CD8-positive, alpha-beta memory T cell (primary cell): ENCODE measurements around the gene RIMBP3B. TPM values are rescaled to one million over a fixed set of nuclear protein-coding genes. Genes with fewer than 3 reads are reported as not detected.
"Not testable (repeated sequence)": the region's sequence is repeated elsewhere in the genome, so short reads cannot be mapped to it uniquely, and the experiment has no call there.

ENCODE experiments used
- CTCF ChIA-PET: fragments of 350-600 bp; sonication (Branson Sonifier 250); formaldehyde crosslinking; loops from one replicate; lab custom pipeline; 2021; ENCODE audit warnings: antibody characterized with exemption; lab: Charles Lee
- POLR2A ChIA-PET: fragments of 350-600 bp; sonication (Branson Sonifier 250); formaldehyde crosslinking; loops from one replicate; lab custom pipeline; 2021; ENCODE audit warnings: antibody characterized with exemption; lab: Charles Lee
- DNase-seq, 5 donors: peaks; one replicate each; pipeline versions ENCODE4 v3.0.0 to v3.0.0-alpha.2; 2020 to 2022; ENCODE audit warnings: mixed read lengths in 1 of 5
- H3K27ac ChIP-seq: one replicate; pipeline ENCODE4 v1.7.0; 2013; ENCODE audit warnings: low read depth, mild to moderate bottlenecking, low read length, moderate library complexity
- H3K27me3 ChIP-seq: 2 replicates; pipeline ENCODE4 v1.7.0; 2013; ENCODE audit warnings: low read length, mild to moderate bottlenecking; ENCODE audit not compliant: insufficient read depth, poor library complexity, severe bottlenecking
- H3K36me3 ChIP-seq: 2 replicates; pipeline ENCODE4 v1.7.0; 2013; ENCODE audit warnings: mild to moderate bottlenecking, low read length, moderate library complexity; ENCODE audit not compliant: insufficient read depth
- H3K4me1 ChIP-seq: 2 replicates; pipeline ENCODE4 v1.7.0; 2013; ENCODE audit warnings: mild to moderate bottlenecking, low read length, moderate library complexity; ENCODE audit not compliant: insufficient read depth
- H3K4me3 ChIP-seq: 2 replicates; pipeline ENCODE4 v1.7.0; 2013; ENCODE audit warnings: mild to moderate bottlenecking, low read length
- H3K9me3 ChIP-seq: 2 replicates; pipeline ENCODE4 v1.7.0; 2013; ENCODE audit warnings: mild to moderate bottlenecking, low read length
- H3K27ac Mint-ChIP-seq, 8 donors: one replicate each; pipeline ENCODE4 v1.8.0; 2020 to 2021; ENCODE audit warnings: mixed read lengths in 8 of 8, mild to moderate bottlenecking in 6 of 8, inconsistent platforms in 3 of 8, moderate library complexity in 3 of 8
- H3K27me3 Mint-ChIP-seq, 2 donors: one replicate each; pipeline ENCODE4 v1.8.0; 2020 to 2021; ENCODE audit warnings: mixed read lengths in 2 of 2, mild to moderate bottlenecking in 1 of 2, moderate library complexity in 1 of 2
- H3K36me3 Mint-ChIP-seq, 3 donors: one replicate each; pipeline ENCODE4 v1.8.0; 2020 to 2021; ENCODE audit warnings: mixed read lengths in 3 of 3, inconsistent platforms in 1 of 3, mild to moderate bottlenecking in 1 of 3
- H3K4me1 Mint-ChIP-seq, 3 donors: one replicate each; pipeline ENCODE4 v1.8.0; 2020 to 2021; ENCODE audit warnings: mixed read lengths in 3 of 3, inconsistent platforms in 1 of 3, mild to moderate bottlenecking in 1 of 3
- H3K4me3 Mint-ChIP-seq, 7 donors: one replicate each; pipeline ENCODE4 v1.8.0; 2020 to 2021; ENCODE audit warnings: mixed read lengths in 7 of 7, mild to moderate bottlenecking in 6 of 7, moderate library complexity in 4 of 7, inconsistent platforms in 2 of 7
- H3K9me3 Mint-ChIP-seq, 5 donors: one replicate each; pipeline ENCODE4 v1.8.0; 2020 to 2022; ENCODE audit warnings: mixed read lengths in 5 of 5, mild to moderate bottlenecking in 3 of 5, moderate library complexity in 2 of 5, inconsistent platforms in 1 of 5
- polyA plus RNA-seq: library from polyadenylated mRNA; unstranded; fragments of 300-500 nt; fragmentation: Illumina TruSeq; gene quantifications from one replicate; pipeline ENCODE4 v1.2.3, GENCODE V29; 2021
- total RNA-seq, 2 experiments: library from RNA; stranded (reverse); gene quantifications; one replicate each; pipeline ENCODE4 v1.2.3, GENCODE V29; 2021

The RIMBP3B gene
- total and polyA plus RNA-seq, 3 experiments from 2014 or later = 0.35 to 0.71 (median 0.39) TPM

DNA sequence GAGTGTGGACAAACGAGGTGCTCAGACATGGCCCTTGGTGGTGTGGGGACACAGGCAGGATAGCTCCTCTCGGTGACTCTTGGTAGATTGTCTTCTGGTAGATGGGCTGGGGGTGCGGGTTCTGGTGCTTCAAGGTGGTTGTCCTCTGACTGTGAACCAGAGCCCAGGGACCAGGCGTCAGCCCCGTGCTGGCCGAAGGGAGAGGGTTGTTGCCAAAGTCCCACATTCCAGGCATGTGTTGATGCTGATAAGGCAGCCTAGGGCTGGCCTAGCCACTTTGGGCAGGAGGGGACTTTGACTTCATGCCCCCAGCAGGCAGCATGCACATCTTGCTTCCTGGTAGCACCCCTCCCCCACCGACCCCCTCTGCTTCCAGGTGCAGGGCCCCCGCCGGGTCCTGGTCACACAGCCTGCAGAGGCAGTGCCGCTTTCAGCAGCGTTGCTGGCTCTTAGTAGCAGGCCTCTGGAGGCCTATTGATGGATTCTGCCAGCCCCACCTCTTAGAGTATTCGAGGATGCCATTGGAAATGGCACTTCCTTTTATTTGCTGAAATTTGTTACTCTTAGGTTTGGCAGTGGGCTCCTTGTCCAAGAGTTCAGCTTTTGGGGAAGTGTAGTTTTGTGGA lies 40.6 kb downstream of the RIMBP3B start:
- H3K36me3 Mint-ChIP-seq, POLR2A ChIA-PET, H3K27me3 ChIP-seq, H3K36me3 ChIP-seq, H3K4me1 Mint-ChIP-seq, H3K27me3 Mint-ChIP-seq, H3K4me3 ChIP-seq, H3K9me3 Mint-ChIP-seq, H3K27ac Mint-ChIP-seq, DNase-seq, H3K27ac ChIP-seq, H3K4me3 Mint-ChIP-seq, H3K4me1 ChIP-seq, CTCF ChIA-PET, H3K9me3 ChIP-seq: not testable (repeated sequence)

DNA sequence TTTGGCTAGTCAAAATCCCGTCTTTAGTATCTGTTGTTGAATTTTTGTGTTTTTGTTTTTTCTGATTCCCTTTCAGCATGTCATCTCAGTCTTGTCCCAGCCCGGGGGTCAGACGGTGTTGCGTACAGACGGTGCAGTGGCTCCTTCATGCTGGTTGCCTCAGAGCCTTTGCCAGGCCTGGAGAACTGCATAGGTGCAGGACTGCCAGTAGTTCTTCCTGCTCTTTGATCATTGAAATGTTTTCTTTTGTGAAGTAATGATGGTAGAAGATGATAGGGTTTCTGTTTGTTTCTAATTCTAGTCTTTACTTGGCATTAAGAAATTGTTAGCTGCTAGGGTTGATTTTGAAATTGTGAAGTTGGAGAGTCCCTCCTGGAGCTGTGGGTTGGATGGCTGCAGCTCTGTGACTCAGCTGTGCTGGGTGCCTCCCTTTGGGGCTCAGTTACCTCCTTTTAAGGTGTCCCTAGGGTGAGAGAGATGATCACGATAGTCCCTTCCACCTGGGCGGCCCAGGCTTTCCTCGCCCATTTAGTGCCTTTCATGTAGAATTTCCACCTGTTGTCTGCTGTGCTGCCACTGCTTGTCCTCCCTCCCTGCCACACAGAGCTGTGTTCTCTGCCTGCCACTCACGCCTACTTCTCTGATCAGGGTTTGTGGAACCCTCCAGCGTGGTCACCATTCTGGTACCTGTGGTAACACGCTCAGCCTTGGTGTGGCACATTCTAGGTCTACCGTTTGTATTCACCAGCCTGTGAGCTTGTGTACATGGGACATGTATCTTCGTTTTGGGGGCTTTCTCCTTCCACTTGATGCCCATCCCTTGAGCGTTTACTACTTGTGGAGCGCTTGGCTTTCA lies 51.1 kb downstream of the RIMBP3B start:
- H3K9me3 Mint-ChIP-seq, H3K36me3 ChIP-seq, H3K27ac Mint-ChIP-seq, CTCF ChIA-PET, H3K27me3 Mint-ChIP-seq, H3K27ac ChIP-seq, H3K9me3 ChIP-seq, H3K4me1 Mint-ChIP-seq, H3K36me3 Mint-ChIP-seq, H3K4me1 ChIP-seq, POLR2A ChIA-PET, DNase-seq, H3K4me3 ChIP-seq, H3K4me3 Mint-ChIP-seq, H3K27me3 ChIP-seq: not testable (repeated sequence)

DNA sequence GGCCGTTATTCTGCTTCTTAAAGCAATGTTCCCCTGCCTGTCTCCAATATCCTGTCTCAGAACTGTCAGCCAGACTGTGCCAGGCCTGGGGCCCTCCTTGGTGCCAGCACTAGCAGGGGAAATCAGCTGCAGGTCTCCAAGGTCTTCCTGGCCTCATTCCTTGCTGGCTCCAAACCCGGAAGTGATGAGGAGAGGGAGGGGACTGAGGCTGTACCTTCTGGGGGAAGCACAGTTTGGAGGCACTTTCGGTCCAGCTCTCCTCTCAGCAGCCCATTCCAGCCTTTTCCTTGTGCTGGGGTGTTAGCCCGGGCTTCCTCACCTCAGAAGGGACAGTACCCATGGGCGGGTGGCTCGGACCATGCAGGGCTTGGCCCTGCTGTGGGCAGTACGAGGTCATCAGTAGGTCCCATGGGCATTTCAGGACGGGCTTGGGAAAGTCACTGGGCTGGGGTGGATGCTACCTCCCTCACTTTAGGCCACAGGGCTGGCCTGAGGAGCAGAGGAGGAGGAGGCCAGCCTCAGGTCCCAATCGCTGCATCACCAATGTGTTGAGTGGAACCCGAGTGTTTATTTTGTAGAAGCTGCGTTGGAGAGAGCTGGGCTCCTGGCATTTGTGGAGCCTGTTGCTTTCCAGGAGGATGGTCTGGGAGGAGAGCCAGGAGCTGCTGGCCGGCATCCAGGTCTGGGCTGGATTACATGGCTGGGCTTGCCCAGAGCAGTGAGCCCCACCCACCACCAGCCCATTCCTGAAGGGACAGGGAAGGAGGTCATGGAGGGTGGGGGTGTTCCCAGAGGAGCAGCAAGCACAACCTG lies 52.7 kb downstream of the RIMBP3B start:
- H3K4me1 ChIP-seq, H3K9me3 ChIP-seq, H3K4me1 Mint-ChIP-seq, H3K9me3 Mint-ChIP-seq, H3K27ac Mint-ChIP-seq, H3K36me3 ChIP-seq, DNase-seq, POLR2A ChIA-PET, H3K4me3 ChIP-seq, CTCF ChIA-PET, H3K36me3 Mint-ChIP-seq, H3K27ac ChIP-seq, H3K27me3 ChIP-seq, H3K27me3 Mint-ChIP-seq, H3K4me3 Mint-ChIP-seq: not testable (repeated sequence)

DNA sequence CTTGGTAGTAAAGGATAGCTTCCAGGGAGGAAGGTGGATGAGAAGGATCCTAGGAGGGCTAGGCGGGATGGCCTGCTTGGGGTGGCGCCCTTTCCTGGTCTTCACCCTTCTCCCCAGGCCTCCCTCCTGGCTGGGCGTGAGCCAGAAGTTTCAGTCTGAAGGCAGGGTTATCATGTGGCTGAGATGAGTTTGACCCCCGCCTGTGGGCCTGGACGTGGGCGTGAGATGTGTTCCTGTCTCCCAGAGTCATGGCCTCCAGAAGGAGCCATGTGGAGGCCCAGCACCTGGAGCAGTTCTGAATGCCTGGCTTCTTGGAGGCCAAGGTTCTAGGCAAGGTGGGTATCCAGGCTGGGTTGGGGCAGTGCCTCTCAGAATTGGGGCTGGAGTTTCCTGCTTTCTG lies 54.5 kb downstream of the RIMBP3B start:
- CTCF ChIA-PET, H3K9me3 Mint-ChIP-seq, H3K27ac Mint-ChIP-seq, H3K4me3 Mint-ChIP-seq, DNase-seq, H3K4me1 Mint-ChIP-seq, H3K27me3 ChIP-seq, H3K9me3 ChIP-seq, H3K4me3 ChIP-seq, H3K36me3 Mint-ChIP-seq, H3K27me3 Mint-ChIP-seq, H3K36me3 ChIP-seq, H3K27ac ChIP-seq, H3K4me1 ChIP-seq, POLR2A ChIA-PET: not testable (repeated sequence)

Other genes with a start within 250 kb of the RIMBP3B start
- 1 to 10 TPM; 6.1 to 6.8 TPM for gene HIC2, start 33.6 kb downstream of the RIMBP3B start, total RNA-seq
- gene HIC2, start 33.6 kb downstream of the RIMBP3B start, polyA plus RNA-seq = 0.60 TPM
- gene TMEM191C, start 83.6 kb downstream of the RIMBP3B start, total RNA-seq = under 1 TPM; 0.64 to 0.70 TPM
- gene TMEM191C, start 83.6 kb downstream of the RIMBP3B start, polyA plus RNA-seq = 2.2 TPM
- under 1 TPM; 0.37 to 0.44 TPM for gene RIMBP3C, start 167.7 kb downstream of the RIMBP3B start, total RNA-seq
- gene RIMBP3C, start 167.7 kb downstream of the RIMBP3B start, polyA plus RNA-seq = 0.33 TPM
- 10 to 100 TPM; 74.3 to 80.2 TPM for gene UBE2L3, start 184.0 kb downstream of the RIMBP3B start, total RNA-seq
- gene UBE2L3, start 184.0 kb downstream of the RIMBP3B start, polyA plus RNA-seq = 109 TPM
- 10 to 100 TPM; 75.2 to 79.0 TPM for gene YDJC, start 246.3 kb downstream of the RIMBP3B start, total RNA-seq
- gene YDJC, start 246.3 kb downstream of the RIMBP3B start, polyA plus RNA-seq = 61.1 TPM
- under 1 TPM; 0.48 to 0.51 TPM for gene CCDC116, start 249.0 kb downstream of the RIMBP3B start, total RNA-seq
- gene CCDC116, start 249.0 kb downstream of the RIMBP3B start, polyA plus RNA-seq = not detected